HuH-7 (cell line): ENCODE results near the gene PAN2.

Source experiments
- DNase-seq: peaks from one replicate; pipeline ENCODE4 v3.0.0; 2011; ENCODE audit warnings: low spot score

The PAN2 gene

GRCh38 chr12:56267443-56268071 is 66.2 kb downstream of the PAN2 start:
- DNase-seq = peak; percentile 62

- DNase-seq = peak; percentile 94
Observed at GRCh38 chr12:56266693-56267442, 66.9 kb downstream of the PAN2 start, which contains the start of gene COQ10A. Gene COQ10A, plus strand, starts transcription at chr12:56266942. Its CDS starts 177 bp downstream, at chr12:56267119.
